ENCODE results near the gene EGFLAM. TPM values are rescaled to one million over a fixed set of nuclear protein-coding genes. Genes with fewer than 3 reads are reported as not detected.
A peak's percentile ranks its signal among the peaks of the same experiment; 100 is the strongest.

Gene EGFLAM
- total RNA-seq, 1 experiment from 2014 or later = 0.33 TPM

DNA sequence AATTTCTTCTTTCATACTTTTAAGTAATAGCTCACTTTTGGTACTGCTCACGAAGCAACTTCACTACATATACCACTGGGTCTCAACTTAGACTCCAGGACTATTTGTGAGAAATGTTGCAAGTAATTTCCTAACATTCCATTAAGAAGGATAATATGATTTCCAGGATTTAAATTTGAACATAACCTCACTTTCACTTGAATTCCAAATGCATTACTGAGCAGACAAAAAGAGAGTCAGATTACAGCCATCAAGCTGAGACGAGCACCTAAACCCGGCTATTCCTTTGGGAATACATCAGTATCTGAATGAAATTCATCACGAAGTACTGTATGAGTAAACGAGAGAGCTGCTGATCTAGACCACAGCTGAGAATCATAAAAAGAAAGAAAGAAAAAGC lies 250.8 kb downstream of the EGFLAM start:
- Histone ChIP-seq H2BK120ac (ENCODE audit: low read depth, low read length, poor library complexity, severe bottlenecking) (no peak overlapping the region), H2BK12ac (ENCODE audit: insufficient read length, low read depth, low read length) (no peak overlapping the region), H3K9ac (ENCODE audit: extremely low read depth, insufficient read length, low read length) (no peak overlapping the region)

More for the DNA sequence above, 250.8 kb downstream of the EGFLAM start:
- no peak overlapping the region for H3K14ac ChIP-seq (ENCODE audit: insufficient read depth, low read length)
- H3K4me2 ChIP-seq (ENCODE audit: insufficient read depth, insufficient read length, low read length) = no peak overlapping the region
- H4K8ac ChIP-seq (replicated peaks; ENCODE audit: insufficient read length, low read depth, low read length) = no peak overlapping the region
- no peaks in the 10 kb centered on the region for H4K20me1 ChIP-seq (ENCODE audit: control insufficient read depth, insufficient read depth, insufficient read length)
- no peak overlapping the region for H3K4ac ChIP-seq (ENCODE audit: low read depth, low read length)
- no peak overlapping the region for H2BK5ac ChIP-seq (ENCODE audit: insufficient read length, low read length)
- Mint-ChIP-seq H3K27me3 (ENCODE audit: low read depth) (no peaks in the 10 kb centered on the region), H3K4me1 (peaks cover 4 to 15% of the 10 kb centered on the region in 2 experiments), H3K36me3 (ENCODE audit: insufficient read depth in 1 of 3, low read depth in 3 of 3) (no peaks in the 10 kb centered on the region; a peak in 1 of 7 replicates), H3K27ac (peak overlapping the region in 1 of 3 experiments; percentile 20; a peak in 2 of 7 replicates), H3K4me3 (no peak overlapping the region), H3K9me3 (no peaks in the 10 kb centered on the region)
- no peaks in the 10 kb centered on the region; the same call in 1 of the 2 replicates for H3K4me1 ChIP-seq (ENCODE audit: insufficient read depth, low read length)
- no peak overlapping the region for H3T11ph ChIP-seq (ENCODE audit: low read length)
- no peaks in the 10 kb centered on the region for H3K27me3 ChIP-seq (ENCODE audit: insufficient read depth, low read length)
- no peak overlapping the region for H3K18ac ChIP-seq (ENCODE audit: insufficient read length, low read depth, low read length)
- no peaks in the 10 kb centered on the region for H3K23me2 ChIP-seq (ENCODE audit: insufficient read length, low read depth, low read length, poor library complexity, severe bottlenecking)
- H2BK15ac ChIP-seq (ENCODE audit: low read depth, low read length) = no peak overlapping the region
- H3K27ac ChIP-seq (ENCODE audit: insufficient read length, low read depth, low read length) = no peak overlapping the region
- no peak for DNase-seq
- no peaks in the 10 kb centered on the region for H3K9me3 ChIP-seq (ENCODE audit: control insufficient read depth, low read depth, low read length)
- no peak overlapping the region for H2BK20ac ChIP-seq (ENCODE audit: low read depth, low read length, poor library complexity, severe bottlenecking)
- H3K79me2 ChIP-seq (ENCODE audit: insufficient read depth, low read length) = no peaks in the 10 kb centered on the region
- no peaks in the 10 kb centered on the region for H3K79me1 ChIP-seq (ENCODE audit: insufficient read depth, low read depth, low read length, poor library complexity, severe bottlenecking)
- H2AFZ ChIP-seq (ENCODE audit: low read length) = no peak overlapping the region
- WGBS (ENCODE audit: extremely low coverage, insufficient read length, low lambda C conversion rate) = no CpG with 5 or more reads among the region's 5 CpGs
- no peak overlapping the region for H2AK5ac ChIP-seq (ENCODE audit: insufficient read length, low read length)
- no peak overlapping the region for H4K91ac ChIP-seq (ENCODE audit: insufficient read length, low read depth, low read length)
- TF ChIP-seq, protein P1, sequence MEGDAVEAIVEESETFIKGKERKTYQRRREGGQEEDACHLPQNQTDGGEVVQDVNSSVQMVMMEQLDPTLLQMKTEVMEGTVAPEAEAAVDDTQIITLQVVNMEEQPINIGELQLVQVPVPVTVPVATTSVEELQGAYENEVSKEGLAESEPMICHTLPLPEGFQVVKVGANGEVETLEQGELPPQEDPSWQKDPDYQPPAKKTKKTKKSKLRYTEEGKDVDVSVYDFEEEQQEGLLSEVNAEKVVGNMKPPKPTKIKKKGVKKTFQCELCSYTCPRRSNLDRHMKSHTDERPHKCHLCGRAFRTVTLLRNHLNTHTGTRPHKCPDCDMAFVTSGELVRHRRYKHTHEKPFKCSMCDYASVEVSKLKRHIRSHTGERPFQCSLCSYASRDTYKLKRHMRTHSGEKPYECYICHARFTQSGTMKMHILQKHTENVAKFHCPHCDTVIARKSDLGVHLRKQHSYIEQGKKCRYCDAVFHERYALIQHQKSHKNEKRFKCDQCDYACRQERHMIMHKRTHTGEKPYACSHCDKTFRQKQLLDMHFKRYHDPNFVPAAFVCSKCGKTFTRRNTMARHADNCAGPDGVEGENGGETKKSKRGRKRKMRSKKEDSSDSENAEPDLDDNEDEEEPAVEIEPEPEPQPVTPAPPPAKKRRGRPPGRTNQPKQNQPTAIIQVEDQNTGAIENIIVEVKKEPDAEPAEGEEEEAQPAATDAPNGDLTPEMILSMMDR (conservative IDR thresholded peaks at IDR 0.05) = no peak
- no peak overlapping the region for H3K23ac ChIP-seq (ENCODE audit: insufficient read length, low read depth, low read length)
- H3K56ac ChIP-seq (ENCODE audit: insufficient read length, low read depth, low read length) = no peak overlapping the region
- H4K5ac ChIP-seq (ENCODE audit: insufficient read length, low read depth, low read length) = no peak overlapping the region
